Measurements from ENCODE around the gene ACAA1. TPM values are rescaled to one million over a fixed set of nuclear protein-coding genes. Genes with fewer than 3 reads are reported as not detected.
A peak's percentile ranks its signal among the peaks of the same experiment; 100 is the strongest.
"Not testable (repeated sequence)": the region's sequence is repeated elsewhere in the genome, so short reads cannot be mapped to it uniquely, and the experiment has no call there.

ACAA1 gene
- total RNA-seq, 1 donor: 43.1 TPM

GRCh38 chr3:38084334-38085310 lies 52.3 kb downstream of the ACAA1 start:
- peak in 2 of 3 donors; percentile 62 to 75 for DNase-seq (ENCODE audit: low read depth in 2 of 3, low spot score in 2 of 3)

DNA sequence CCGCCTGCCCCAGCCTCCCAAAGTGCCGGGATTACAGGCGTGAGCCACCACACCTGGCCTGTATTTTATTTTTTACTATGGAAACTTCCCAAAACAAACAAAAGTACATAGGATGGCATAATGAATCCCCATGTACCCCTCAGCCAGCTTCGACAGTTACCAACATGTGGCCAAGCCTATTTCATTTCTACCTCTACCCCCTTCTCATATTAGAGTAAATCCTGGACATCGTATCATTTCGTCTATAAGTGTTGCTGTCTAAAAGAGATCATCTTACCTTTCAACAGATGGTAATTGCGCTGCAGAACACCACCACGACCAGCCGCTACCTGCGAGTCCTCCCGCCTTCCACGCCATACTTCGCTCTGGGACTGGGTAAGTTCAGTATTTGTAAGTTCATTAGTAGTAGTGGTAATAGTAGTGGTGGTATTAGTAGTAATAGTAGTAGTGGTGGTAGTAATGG lies 53.0 kb downstream of the ACAA1 start:
- peak in 1 of 3 donors; percentile 38 for DNase-seq (ENCODE audit: low read depth in 2 of 3, low spot score in 2 of 3)

DNA sequence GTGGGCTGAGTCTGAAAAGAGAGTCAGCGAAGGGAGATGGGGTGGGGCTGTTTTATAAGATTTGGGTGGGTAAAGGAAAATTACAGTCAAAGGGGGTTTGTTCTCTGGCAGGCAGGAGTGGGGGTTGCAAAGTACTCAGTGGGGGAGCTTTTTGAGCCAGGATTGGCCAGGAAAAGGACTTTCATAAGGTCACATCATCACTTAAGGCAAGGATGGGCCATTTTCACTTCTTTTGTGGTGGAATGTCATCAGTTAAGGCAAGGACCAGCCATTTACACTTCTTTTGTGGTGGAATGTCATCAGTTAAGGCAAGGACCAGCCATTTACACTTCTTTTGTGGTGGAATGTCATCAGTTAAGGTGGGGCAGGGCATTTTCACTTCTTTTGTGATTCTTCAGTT lies 53.7 kb downstream of the ACAA1 start:
- DNase-seq (ENCODE audit: low read depth in 2 of 3, low spot score in 2 of 3): not testable (repeated sequence)

- DNase-seq (ENCODE audit: low read depth in 2 of 3, low spot score in 2 of 3): not testable (repeated sequence)
These were observed 54.6 kb downstream of the ACAA1 start for GRCh38 chr3:38082296-38082695.

- not testable (repeated sequence) for DNase-seq (ENCODE audit: low read depth in 2 of 3, low spot score in 2 of 3)
These were observed 59.9 kb downstream of the ACAA1 start for GRCh38 chr3:38077073-38077472.

Small RNA genes within 50 kb of the gene (small RNA-seq; reads per million reads assigned to genes)
- gene RF00019: not detected

Other genes with a start within 250 kb of the ACAA1 start
- 38.5 TPM for gene VILL, start 146.3 kb downstream of the ACAA1 start, total RNA-seq
- 12.1 TPM for gene PLCD1, start 107.5 kb downstream of the ACAA1 start, total RNA-seq
- gene DLEC1, start 97.9 kb downstream of the ACAA1 start, total RNA-seq: 0.54 TPM
- gene MYD88, start 1.5 kb upstream of the ACAA1 start, total RNA-seq: 27.5 TPM
- gene OXSR1, start 28.4 kb upstream of the ACAA1 start, total RNA-seq: 15.1 TPM
- gene SLC22A13, start 128.7 kb upstream of the ACAA1 start, total RNA-seq: 0.27 TPM
- gene SLC22A14, start 145.2 kb upstream of the ACAA1 start, total RNA-seq: under 0.01 TPM
- gene XYLB, start 209.7 kb upstream of the ACAA1 start, total RNA-seq: 1.9 TPM